ENCODE data around the gene TCEA3. TPM values are rescaled to one million over a fixed set of nuclear protein-coding genes. Genes with fewer than 3 reads are reported as not detected.
"Not testable (repeated sequence)": the region's sequence is repeated elsewhere in the genome, so short reads cannot be mapped to it uniquely, and the experiment has no call there.

The TCEA3 gene
- total RNA-seq, 1 donor from 2014 or later, result 16.9 TPM

- H3K4me1 Mint-ChIP-seq (ENCODE audit: low read depth), result peaks cover 12% of the 10 kb centered on the region
- H3K9me3 Mint-ChIP-seq (ENCODE audit: low read depth), result no peaks in the 10 kb centered on the region
- no peak for TF ChIP-seq CTCF (IDR thresholded peaks at IDR 0.05)
- peaks cover 4% of the 10 kb centered on the region for H3K36me3 Mint-ChIP-seq (ENCODE audit: low read depth)
- H3K4me3 Mint-ChIP-seq (ENCODE audit: unreplicated experiment), result no peak overlapping the region
- no peak for DNase-seq (ENCODE audit: low spot score)
- no peaks in the 10 kb centered on the region for H3K27me3 Mint-ChIP-seq (ENCODE audit: low read depth)
- peak overlapping the region; percentile 78 for H3K27ac Mint-ChIP-seq (ENCODE audit: unreplicated experiment)
Measured at GRCh38 chr1:23376890-23377811, 47.4 kb downstream of the TCEA3 start.

- H3K27ac Mint-ChIP-seq (ENCODE audit: unreplicated experiment); DNase-seq (ENCODE audit: low spot score); H3K4me3 Mint-ChIP-seq (ENCODE audit: unreplicated experiment); H3K36me3 Mint-ChIP-seq (ENCODE audit: low read depth); H3K27me3 Mint-ChIP-seq (ENCODE audit: low read depth); H3K9me3 Mint-ChIP-seq (ENCODE audit: low read depth): not testable (repeated sequence)
- H3K4me1 Mint-ChIP-seq (ENCODE audit: low read depth), result peaks cover 34% of the 10 kb centered on the region
Measured at GRCh38 chr1:23374079-23374735, 50.3 kb downstream of the TCEA3 start.

- Mint-ChIP-seq H3K4me1 (ENCODE audit: low read depth) (peaks cover 36% of the 10 kb centered on the region), H3K36me3 (ENCODE audit: low read depth) (peaks cover 4% of the 10 kb centered on the region), H3K9me3 (ENCODE audit: low read depth) (no peaks in the 10 kb centered on the region), H3K4me3 (ENCODE audit: unreplicated experiment) (no peak overlapping the region), H3K27ac (ENCODE audit: unreplicated experiment) (no peak overlapping the region), H3K27me3 (ENCODE audit: low read depth) (no peaks in the 10 kb centered on the region)
- no peak for DNase-seq (ENCODE audit: low spot score)
- TF ChIP-seq CTCF (IDR thresholded peaks at IDR 0.05), result no peak
Measured at GRCh38 chr1:23371987-23372880, 52.3 kb downstream of the TCEA3 start.

- Mint-ChIP-seq H3K9me3 (ENCODE audit: low read depth) (peaks cover 6% of the 10 kb centered on the region), H3K4me3 (ENCODE audit: unreplicated experiment) (peak overlapping the region; percentile 83), H3K27ac (ENCODE audit: unreplicated experiment) (peak overlapping the region; percentile 99), H3K27me3 (ENCODE audit: low read depth) (no peaks in the 10 kb centered on the region), H3K36me3 (ENCODE audit: low read depth) (peaks cover 17% of the 10 kb centered on the region), H3K4me1 (ENCODE audit: low read depth) (peaks cover 45% of the 10 kb centered on the region)
- DNase-seq (ENCODE audit: low spot score), result no peak
- TF ChIP-seq CTCF (IDR thresholded peaks at IDR 0.05), result no peak
Measured at GRCh38 chr1:23370709-23371584, 53.6 kb downstream of the TCEA3 start.

GRCh38 chr1:23370330-23370708 lies 54.2 kb downstream of the TCEA3 start:
- no peak for TF ChIP-seq CTCF (IDR thresholded peaks at IDR 0.05)
- no peak for DNase-seq (ENCODE audit: low spot score)
- Mint-ChIP-seq H3K4me3 (ENCODE audit: unreplicated experiment) (peak overlapping the region; percentile 83), H3K27me3 (ENCODE audit: low read depth) (no peaks in the 10 kb centered on the region), H3K9me3 (ENCODE audit: low read depth) (peaks cover 7% of the 10 kb centered on the region), H3K36me3 (ENCODE audit: low read depth) (peaks cover 21% of the 10 kb centered on the region), H3K27ac (ENCODE audit: unreplicated experiment) (peak overlapping the region; percentile 99), H3K4me1 (ENCODE audit: low read depth) (peaks cover 46% of the 10 kb centered on the region)
